ENCODE measurements around the gene CLDN5.

Gene CLDN5

DNA sequence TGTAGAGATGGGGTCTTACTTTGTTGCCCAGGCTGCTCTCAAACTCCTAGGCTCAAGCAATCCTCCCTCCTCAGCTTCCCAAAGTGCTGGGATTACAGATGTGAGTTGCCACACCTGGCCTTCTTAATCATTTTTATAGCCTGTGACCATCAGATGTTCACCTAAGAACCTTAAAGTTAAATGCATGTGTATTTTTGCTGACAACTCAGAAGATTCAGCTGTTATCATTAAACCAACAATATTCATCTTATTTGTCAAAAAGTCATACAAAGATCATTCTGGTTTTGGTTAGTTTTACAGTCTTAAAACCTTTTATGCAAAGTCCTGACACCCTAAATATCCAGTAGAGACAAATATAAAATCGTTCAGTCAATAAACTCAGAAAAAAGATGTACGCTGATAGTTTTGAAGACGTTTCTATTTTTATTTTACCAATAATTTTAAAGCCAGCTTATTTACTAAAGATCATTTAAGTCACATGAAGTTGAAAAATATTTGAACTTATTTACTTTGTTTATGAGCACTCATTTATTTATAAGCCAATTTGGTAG lies 22.2 kb downstream of the CLDN5 start:
- DNase-seq: no peak

DNA sequence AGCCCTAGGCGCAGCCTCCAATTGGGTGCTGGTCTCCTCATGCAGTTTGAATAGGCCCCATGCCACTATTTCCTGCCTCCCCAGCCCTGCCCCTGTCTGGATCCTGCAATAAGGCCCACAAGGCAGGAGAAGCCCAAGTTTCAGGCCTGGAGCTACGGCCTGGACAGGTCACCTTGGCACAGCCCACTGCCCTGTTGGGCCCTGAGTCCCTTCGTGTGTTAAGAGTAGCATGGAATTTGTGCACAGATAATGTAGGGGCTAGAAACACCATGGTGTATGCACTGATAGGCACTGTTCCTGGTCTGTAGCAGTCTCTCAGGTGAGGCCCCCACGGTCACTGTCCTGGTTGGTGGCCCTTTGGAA lies 24.3 kb downstream of the CLDN5 start:
- DNase-seq: no peak

DNA sequence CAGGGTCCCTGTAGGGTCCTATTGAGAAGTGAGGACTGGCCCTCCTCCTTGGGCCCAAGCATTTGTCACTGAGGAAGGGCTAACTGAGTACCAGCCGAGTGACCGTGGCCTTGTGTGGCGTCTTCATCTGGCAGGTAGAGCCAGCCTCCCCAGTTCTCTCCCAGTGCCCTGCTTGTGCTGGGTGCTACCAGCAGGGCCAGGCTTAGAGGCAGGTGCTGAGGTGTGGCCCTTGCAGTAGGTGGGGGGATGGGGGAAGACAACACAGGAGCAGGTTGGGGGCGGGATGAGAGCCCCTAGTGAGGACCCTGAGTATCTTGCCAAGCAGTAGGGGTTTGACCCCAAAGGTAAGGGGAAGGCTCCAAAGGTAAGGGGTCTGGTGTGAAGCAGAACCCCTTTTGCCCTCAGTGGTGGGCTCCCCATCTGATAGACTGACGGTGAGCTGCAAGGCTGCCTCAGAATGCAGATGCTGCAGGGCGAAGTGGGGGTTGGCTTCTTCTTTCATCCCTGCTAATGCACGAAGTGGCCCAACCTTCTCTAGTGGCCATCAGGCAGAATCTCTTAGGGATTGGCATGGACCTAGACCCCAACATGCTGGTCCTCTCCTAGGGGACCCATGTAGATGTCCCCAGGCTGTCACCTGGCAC lies 24.9 kb downstream of the CLDN5 start:
- no peak for DNase-seq

DNA sequence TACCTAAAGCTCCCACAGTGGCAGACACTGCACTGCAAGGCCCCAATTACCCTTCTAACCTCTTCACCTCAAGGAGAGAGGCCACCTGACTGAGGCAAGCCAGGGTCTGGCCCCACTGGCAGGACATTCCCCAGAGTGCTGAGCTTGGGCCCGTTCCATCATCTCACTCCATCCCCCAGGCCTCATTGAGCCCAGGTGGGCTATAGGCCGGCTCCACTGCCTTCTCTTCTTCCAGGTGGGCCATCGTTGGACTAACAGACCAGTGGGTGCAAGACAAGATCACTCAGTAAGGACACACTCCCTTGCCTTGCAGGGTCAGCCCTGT lies 25.4 kb downstream of the CLDN5 start:
- no peak for DNase-seq

DNA sequence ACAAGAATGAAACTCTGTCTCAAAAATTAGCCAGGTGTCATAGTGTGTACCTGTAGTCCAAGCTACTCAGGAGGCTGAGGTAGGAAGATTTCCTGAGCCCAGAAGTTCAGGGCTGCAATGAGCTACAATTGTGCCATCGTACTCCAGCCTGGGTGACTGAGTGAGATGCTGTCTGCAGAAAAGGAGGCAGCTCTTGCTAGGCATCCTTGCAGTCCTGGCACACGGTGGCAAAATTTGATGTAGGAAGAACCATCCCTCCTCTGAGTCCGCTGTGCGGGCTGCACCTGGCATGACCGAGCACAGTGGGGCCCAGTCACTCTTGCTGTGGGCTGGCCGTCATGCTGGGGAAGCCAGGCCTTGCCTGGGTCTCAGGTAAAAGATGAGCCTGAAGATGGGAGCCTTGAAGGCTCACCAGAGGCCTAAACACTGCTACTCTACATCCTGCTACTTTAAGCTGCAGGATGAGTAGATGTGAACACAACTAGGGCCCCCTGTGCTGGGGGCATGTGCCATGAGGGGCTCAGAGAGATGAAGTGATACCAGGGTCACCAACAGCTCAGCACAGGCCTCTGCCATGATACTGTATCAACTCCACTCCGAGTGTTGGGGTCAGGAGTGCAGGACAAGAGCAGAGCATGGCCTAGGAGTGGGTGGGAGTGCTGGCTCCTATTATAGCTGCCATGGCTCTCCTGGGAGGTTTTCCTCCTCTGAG lies 25.9 kb downstream of the CLDN5 start:
- DNase-seq: no peak

DNA sequence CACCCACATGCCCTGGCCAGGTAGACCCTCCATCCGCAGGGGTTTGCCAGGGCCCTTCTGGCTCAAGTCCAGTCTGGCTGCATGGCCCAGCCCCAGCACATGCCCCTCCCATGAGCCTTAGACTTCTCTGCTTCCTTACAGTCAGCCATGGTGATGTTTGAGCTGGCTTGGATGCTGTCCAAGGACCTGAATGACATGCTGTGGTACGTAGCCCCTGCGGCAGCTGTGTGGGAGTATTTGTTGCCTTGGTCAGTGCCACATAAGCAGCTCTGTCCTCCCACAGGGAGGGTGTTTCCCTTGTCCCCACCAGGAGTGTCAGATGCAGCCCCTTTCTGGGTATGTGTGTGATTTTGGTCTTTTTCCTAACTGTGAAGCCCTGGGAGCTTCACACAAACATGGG lies 27.0 kb downstream of the CLDN5 start:
- no peak for DNase-seq

DNA sequence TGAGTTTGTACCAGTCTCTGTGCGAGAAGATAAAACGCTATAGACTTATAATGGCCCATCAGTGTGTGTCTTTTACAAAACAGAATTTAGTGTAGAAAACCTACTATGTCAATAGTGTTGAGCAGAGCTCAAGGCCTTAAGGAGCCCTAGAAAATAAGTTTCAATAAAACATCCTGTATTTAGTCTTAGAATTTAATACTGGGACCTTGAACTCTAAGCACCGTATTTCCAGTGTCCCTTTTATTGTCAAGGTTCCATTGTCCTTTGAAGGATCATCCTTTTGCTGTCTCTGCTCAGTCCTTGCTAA lies 27.9 kb downstream of the CLDN5 start:
- no peak for DNase-seq

DNA sequence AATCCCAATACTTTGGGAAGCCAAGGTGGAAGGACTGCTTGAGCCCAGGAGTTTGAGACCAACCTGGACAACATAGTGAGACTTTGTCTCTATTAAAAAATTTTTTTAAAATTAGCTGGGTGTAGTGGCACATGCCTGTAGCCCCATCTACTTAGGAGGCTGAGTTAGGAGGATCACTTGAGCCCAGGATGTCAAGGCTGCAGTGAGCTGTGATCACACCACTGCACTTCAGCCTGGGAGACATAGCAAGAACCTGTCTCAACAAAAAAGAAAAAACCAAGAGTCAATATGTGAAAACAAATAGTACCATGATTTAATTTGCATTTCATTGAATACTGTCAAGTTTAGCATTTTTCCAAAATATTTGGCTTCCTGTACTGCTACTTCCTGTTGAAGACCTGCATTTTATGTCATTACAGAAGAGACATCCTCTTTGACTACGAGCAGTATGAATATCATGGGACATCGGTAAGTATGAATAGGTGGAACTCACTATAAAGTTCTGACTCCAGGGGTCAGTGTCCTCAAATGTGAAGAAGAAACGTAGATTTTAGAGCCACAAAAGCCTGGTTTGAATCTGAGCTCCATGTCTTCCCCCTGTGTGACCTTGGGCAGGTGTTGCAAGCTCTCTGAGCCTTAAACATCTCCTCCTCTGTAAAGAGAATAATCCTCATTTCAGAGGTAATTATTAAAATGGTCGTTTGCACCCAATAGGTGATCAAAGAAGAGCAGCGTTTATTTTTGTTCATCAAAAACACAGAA lies 28.5 kb downstream of the CLDN5 start:
- no peak for DNase-seq

DNA sequence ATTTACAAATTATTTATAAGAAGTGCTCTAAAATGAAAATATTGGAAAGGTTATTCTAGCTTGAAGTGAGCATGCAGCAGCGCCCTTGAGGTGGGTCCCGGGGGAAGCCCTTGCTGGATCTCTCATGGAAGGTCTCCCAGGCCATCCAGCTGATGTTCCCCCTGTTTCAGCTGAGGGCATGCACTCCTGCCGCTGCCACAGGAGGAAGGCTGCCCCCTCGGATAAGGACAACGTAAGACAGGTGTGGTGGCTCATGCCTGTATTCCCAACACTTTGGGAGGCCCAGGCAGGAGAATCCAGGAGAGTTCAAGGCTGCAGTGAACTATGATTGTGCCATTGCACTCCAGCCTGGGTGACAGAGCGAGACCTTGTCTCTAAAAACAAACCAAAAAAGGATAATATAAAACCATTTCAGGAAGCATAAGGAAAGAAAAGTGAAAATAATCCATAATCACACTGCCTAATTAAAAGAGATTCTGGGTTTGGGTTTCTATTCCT lies 29.5 kb downstream of the CLDN5 start:
- DNase-seq: no peak

DNA sequence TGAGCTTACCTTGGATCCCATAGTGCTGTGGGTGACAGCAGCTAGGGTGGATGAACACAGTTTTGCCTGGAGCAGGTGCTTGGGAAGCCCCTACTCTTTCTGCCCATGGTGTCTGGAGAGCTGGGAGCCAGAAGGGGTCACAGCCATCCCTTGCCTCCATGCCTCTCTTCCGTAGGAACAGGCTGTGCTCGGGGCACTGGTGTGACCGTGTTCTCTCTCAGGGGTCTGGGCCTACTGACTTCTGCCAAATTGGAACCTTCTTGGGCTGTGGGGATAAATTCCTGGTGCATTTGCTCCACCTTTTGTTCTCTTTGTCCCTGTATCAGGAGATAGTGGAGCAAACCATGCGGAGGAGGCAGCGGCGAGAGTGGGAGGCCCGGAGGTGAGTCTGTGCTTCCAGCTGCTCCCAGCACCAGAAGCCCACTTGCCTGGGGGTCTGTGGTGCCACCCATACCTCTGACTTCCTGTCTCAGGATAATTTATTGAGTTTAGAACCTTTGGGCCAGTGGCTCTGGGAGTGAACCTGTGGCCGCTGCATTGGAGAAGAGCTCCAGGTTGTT lies 30.1 kb downstream of the CLDN5 start:
- no peak for DNase-seq

DNA sequence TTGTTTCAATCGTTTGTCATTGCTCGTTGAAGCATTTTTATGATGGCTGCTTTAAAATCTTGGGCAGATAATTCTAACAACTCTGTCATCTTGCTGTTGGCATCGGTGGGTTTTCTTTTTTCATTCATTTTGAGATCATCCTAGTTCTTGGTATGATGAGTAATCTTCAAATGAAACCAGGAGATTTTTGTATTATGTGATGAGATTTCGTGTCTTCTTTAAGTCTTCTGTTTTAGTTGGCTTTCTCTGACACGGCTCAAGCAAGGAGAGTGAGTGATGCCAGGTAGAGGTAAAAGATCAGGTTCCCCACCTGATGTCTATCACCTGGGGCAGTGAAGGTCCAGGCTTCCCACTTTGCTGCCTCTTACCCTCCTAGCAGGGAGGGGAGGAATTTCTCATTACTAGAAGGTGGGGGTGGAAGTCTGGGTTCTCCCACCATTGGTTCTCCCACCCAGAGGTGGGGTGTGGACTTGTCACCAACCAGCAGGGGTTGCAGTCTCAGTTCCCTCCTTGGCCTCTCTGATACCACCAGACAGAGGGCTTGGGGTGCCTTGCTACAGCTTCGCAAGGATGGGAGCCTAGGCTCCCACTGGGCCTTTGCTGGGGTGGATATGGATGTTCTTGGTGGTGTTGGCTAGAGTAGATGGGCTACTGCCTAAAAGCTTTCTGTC lies 31.6 kb downstream of the CLDN5 start:
- DNase-seq: no peak

DNA sequence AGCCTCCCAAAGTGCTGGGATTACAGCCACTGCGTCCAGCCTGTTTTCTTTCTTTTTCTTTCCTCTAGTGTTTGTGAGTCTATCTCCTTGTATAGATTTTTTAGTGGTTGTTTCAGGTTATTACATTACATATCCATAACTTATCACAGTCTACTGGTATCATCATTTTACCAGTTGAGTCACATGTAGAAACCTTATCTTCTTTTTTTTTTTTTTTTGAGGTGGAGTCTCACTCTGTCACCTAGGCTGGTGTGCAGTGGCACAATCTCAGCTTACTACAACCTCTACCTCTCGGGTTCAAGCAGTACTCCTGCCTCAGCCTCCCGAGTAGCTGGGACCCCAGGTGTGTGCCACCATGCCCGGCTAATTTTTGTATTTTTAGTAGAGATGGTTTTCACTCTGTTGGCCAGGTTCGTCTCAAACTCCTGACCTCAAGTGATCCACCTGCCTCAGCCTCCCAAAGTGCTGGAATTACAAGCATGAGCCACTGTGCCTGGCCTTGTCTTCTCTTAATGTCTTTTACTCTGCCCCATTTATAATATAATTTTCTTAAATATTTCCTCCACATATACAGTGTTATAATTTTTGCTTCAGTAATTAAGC lies 33.5 kb downstream of the CLDN5 start:
- no peak for DNase-seq

DNA sequence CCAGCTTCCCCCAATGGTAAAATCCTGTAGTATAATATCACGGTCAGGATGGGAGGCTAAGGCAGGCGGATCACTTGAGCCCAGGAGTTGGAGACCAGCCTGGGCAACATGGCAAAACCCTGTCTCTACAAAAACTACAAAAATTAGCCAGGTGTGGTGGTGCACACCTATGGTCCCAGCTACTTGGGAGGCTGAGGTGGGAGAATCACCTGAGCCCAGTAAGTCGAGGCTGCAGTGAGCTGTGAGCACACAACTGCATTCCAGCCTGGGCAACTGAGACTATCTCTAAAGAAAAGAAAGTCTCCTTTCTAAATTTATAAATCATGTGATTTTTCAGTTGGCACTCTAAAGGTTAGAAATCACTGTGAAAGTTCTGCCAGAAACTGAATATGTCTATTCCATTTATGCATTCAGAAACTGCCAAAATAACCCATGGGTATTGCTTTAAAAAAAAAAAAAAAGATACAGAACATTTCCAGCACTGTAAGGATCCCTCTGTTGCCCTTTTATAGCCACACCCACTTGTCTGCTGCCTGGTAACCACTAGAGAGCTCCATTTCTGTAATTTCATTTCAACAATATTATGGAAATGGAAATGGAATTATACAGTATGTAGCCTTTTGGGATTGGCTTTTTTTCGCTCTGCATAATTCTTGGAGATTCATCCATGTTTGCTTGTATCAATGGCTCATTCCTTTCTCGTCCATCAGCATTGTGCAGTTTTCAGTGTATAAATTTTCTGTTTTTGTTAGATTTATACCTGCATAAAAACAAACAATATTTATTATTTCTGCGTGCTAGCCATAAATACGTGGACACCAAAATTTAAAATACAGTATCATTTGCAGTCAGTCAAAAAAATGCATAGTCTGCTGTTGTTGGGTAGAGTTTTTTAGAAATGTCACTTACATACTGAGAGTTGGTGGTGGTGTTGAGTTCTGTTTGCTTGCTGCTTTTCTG lies 35.0 kb downstream of the CLDN5 start:
- DNase-seq: no peak

DNA sequence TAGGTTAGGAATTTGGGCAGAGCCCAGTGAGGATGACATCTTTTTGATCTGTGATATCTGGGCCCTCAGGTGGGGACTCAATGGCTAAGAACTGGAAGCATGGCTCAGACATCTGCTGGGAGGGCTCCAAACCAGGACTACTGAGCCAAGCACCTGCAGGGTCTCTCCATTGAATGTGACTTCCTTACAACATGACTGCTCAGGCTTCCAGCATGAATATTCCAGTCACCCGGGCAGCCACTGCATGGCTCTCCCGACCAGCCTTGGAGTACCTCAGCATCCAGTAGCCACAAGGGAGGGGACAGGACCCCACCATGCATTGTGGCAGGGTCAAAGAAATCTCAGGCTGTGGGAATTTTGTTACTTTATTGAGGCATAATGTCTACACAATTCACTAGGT lies 35.9 kb downstream of the CLDN5 start:
- no peak for DNase-seq

DNA sequence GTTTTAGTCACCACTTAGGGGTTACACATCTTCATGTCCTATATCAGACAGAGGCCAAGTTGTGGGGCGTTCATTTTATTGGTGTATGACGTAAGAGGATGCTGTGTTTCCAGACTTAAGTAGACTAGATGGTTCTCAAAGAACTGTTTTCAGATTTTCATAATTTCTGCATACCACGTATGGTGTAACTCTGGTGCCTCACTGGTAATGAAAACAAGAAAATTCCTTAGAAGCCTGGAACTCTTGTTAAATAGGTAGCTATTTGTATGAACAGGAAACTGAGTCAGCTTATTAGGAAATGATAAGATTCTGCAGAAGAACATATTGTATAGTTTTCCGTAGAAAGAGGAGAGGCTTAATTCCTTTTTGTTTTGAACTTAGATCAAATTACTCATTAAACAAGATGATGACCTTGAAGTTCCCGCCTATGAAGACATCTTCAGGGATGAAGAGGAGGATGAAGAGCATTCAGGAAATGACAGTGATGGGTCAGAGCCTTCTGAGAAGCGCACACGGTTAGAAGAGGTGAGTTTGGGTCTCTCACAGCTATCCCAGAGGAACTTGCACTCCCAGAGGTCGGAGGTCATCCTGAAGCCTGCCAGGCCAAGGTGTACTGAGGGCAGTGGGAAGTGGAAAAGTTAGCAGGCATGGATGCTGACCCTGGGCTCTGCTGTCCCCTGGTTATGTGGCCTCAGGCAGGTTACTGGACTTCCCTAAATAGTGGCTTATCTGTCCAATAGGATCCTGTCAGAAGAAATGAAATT lies 40.5 kb downstream of the CLDN5 start:
- DNase-seq: no peak

DNA sequence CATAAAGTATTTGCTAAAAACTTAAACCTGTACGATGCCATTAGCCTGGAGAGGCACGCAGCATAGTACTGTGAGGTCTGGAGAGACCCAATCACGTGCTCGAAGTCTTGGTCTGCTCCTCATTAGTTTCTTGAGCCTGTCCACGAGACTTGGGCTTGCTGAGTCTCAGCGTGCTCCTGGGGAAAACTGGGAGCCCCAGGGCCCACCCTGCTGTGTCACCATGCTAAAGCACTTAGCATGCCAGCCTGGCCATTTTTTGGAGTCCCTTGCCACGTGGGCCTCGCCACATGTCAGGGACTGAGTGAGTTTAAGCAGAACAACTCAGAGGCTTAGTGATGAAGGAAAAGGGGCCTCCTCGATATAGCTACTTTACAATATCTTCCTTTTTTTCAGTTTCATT lies 41.9 kb downstream of the CLDN5 start:
- DNase-seq: no peak

DNA sequence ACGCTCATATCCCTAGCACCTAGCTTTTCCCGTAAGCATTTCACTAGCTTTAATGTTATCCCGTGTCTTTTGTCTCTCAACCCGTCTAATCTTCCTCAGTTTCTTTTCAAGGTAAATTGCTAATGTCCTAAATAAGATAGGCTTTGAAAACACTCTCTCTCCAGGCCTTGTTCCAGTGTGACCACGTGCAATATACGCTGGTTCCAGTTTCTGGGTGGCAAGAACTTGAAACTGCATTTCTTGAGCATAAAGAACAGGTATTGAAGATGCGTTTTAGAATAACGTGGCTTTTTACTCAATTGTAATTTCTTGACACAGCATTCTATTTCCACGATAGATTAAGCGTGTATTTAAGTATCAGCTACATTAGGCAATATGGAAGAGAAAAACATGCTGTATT lies 43.4 kb downstream of the CLDN5 start:
- no peak for DNase-seq

DNA sequence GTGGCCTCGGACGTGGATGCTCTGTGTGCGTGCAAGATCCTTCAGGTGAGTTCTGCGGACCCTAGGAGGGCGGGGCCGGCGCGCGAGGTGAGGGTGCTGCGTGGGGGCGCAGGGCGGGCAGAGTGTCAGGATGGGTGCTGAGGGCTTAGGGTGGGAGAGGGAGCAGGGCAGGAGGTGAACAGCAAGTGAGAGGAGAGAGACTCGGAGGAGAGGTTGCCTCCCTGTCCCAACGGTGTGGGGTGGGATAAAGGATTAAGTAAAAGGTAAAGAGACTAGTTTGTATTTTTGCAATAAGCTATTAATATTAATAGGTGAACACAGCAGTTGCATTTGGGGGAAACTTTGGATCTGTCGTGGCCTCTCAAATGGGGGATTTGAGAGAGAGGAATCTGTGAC lies 44.0 kb downstream of the CLDN5 start:
- no peak for DNase-seq

DNA sequence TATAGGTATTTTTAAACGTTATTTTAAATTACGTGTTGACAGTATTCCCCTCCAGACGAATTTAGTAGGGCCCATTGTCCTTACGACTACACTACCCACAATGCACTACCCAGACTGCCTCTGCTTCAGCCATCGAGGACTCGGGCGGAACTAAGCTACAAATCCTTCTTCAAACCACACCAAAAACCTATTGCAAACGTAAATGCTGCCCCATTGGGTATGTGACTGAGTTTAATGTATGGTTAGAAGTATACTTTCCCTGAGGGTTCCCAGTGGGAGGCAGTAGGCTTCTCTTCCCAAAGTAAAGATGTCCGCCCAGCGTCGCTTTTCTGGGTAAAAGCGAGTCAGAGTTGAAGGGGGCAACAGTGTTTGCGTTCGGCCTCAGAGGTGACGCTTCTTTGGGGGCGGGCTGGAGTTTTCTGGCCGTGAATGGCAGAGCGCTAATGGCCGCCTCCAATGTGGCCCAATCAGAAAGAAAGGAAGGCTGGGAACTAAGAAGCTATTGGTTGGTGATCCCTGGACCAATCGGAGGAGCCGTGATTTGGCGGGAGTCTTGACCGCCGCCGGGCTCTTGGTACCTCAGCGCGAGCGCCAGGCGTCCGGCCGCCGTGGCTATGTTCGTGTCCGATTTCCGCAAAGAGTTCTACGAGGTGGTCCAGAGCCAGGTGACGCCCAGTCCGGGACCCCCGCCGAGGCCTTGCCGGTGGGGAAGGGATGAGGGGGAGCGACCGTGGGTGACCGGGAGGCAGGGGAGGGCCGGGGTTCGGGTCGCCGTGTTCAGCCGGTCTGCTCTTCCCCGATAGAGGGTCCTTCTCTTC lies 44.6 kb downstream of the CLDN5 start, which contains the start of gene CDC45:
CDC45 (plus strand) TSS at position 566 of the 818 bp plus-strand sequence; CDS start at position 615, 49 bp downstream.
- DNase-seq: peak; percentile 84

DNA sequence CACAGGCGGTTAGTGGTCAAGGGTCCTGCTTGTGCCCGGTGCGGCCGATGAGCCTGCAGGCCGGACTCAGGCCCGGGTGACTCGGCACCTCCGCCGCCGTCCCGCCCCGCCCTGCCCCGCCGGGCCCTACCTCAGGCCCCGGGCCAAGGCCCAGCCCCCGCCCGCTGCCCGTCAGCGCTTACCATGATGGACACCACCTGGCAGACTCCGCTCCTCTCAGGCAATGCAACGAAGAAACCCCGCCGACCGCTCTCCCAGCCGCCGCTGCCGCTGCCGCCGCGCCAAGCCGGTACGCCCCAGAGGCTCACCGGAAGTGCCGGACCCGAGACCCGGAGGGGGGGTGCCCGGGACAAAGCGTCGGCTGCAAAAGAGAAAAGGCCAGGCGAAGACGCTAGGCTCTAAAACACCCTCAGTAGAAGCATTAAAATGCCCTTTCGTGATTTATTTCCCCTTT lies 45.3 kb downstream of the CLDN5 start, which contains the start of gene UFD1:
UFD1 (minus strand) TSS at position 293 of the 454 bp plus-strand sequence; CDS start at position 185, 108 bp downstream.
- no peak for DNase-seq

All from NCI-H1417 treated with DMSO at 0.1 percent for 48 hours (cell line).